Stimulated activated naive CD8-positive, alpha-beta T cell treated with anti-CD3 and anti-CD28 coated beads, Interleukin-15, amount 100 ng/mL, for 72 hours (primary cell): ENCODE results near the gene TCF4.

Experiments
- ATAC-seq: fragments of 150-1000 bp; cut with Tn5 transposase; 2 replicates; pipeline ENCODE4 v1.10.0; 2021; ENCODE audit warnings: mild to moderate bottlenecking, moderate library complexity
- DNase-seq, 2 donors: peaks; one replicate each; pipeline ENCODE4 v3.0.0; 2021 to 2022
- H3K27ac Mint-ChIP-seq, 2 donors: one replicate each; pipeline ENCODE4 v1.8.0; 2022; ENCODE audit warnings: mild to moderate bottlenecking in 2 of 2, mixed read lengths in 2 of 2, moderate library complexity in 2 of 2
- H3K27me3 Mint-ChIP-seq: one replicate; pipeline ENCODE4 v1.8.0; 2022; ENCODE audit warnings: mixed read lengths
- H3K4me1 Mint-ChIP-seq: one replicate; pipeline ENCODE4 v1.8.0; 2022; ENCODE audit warnings: mild to moderate bottlenecking, mixed read lengths
- H3K4me3 Mint-ChIP-seq, 2 donors: one replicate each; pipeline ENCODE4 v1.8.0; 2022; ENCODE audit warnings: mild to moderate bottlenecking in 2 of 2, mixed read lengths in 2 of 2, moderate library complexity in 1 of 2
- H3K9me3 Mint-ChIP-seq, 2 donors: one replicate each; pipeline ENCODE4 v1.8.0; 2022; ENCODE audit warnings: mixed read lengths in 2 of 2

TCF4 gene

GRCh38 chr18:55310044-55310676, 277.8 kb downstream of the TCF4 start:
- Mint-ChIP-seq H3K27me3 (no peaks in the 10 kb centered on the region), H3K9me3 (no peaks in the 10 kb centered on the region), H3K27ac (no peak overlapping the region), H3K4me1 (no peaks in the 10 kb centered on the region), H3K4me3 (no peak overlapping the region)
- ATAC-seq (no peak), DNase-seq (no peak)

GRCh38 chr18:55309249-55309648, 278.7 kb downstream of the TCF4 start:
- Mint-ChIP-seq H3K9me3 (no peaks in the 10 kb centered on the region), H3K4me3 (no peak overlapping the region), H3K4me1 (no peaks in the 10 kb centered on the region), H3K27me3 (no peaks in the 10 kb centered on the region), H3K27ac (no peak overlapping the region)
- DNase-seq (no peak), ATAC-seq (no peak)

- Mint-ChIP-seq H3K4me1 (no peaks in the 10 kb centered on the region), H3K27ac (no peak overlapping the region), H3K27me3 (no peaks in the 10 kb centered on the region), H3K9me3 (no peaks in the 10 kb centered on the region), H3K4me3 (no peak overlapping the region)
- ATAC-seq (no peak), DNase-seq (no peak)
These were observed 280.5 kb downstream of the TCF4 start for GRCh38 chr18:55307505-55307904.

GRCh38 chr18:55306359-55307024, 281.5 kb downstream of the TCF4 start:
- no peak overlapping the region for H3K27ac Mint-ChIP-seq
- ATAC-seq = no peak
- no peak for DNase-seq
- H3K9me3 Mint-ChIP-seq = no peaks in the 10 kb centered on the region
- H3K4me1 Mint-ChIP-seq = no peaks in the 10 kb centered on the region
- no peaks in the 10 kb centered on the region for H3K27me3 Mint-ChIP-seq
- no peak overlapping the region for H3K4me3 Mint-ChIP-seq

- H3K9me3 Mint-ChIP-seq = no peaks in the 10 kb centered on the region
- H3K27ac Mint-ChIP-seq = no peak overlapping the region
- no peak overlapping the region for H3K4me3 Mint-ChIP-seq
- no peaks in the 10 kb centered on the region for H3K4me1 Mint-ChIP-seq
- DNase-seq (no peak), ATAC-seq (no peak)
- H3K27me3 Mint-ChIP-seq = no peaks in the 10 kb centered on the region
These were observed 285.7 kb downstream of the TCF4 start for GRCh38 chr18:55302167-55302833.

DNA sequence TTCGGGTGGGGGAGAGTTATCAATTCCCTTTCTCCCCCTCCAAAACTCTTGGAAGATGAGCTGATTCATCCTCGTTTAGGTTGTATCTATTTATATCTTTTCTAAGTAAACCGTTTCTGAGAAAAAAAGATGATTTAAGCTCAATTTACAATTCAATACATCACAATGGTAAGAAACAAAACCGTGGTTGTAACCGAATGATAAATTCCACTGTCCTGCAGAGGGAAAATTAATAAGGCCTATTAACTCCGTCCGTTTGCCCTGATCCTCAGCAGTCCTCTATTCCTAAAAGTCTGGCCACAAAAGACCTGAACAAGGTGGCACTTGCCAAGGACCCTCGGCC, 286.2 kb downstream of the TCF4 start:
- DNase-seq = no peak
- H3K27me3 Mint-ChIP-seq = no peaks in the 10 kb centered on the region
- no peak overlapping the region for H3K27ac Mint-ChIP-seq
- no peaks in the 10 kb centered on the region for H3K9me3 Mint-ChIP-seq
- H3K4me1 Mint-ChIP-seq = no peaks in the 10 kb centered on the region
- H3K4me3 Mint-ChIP-seq = no peak overlapping the region
- no peak for ATAC-seq

DNA sequence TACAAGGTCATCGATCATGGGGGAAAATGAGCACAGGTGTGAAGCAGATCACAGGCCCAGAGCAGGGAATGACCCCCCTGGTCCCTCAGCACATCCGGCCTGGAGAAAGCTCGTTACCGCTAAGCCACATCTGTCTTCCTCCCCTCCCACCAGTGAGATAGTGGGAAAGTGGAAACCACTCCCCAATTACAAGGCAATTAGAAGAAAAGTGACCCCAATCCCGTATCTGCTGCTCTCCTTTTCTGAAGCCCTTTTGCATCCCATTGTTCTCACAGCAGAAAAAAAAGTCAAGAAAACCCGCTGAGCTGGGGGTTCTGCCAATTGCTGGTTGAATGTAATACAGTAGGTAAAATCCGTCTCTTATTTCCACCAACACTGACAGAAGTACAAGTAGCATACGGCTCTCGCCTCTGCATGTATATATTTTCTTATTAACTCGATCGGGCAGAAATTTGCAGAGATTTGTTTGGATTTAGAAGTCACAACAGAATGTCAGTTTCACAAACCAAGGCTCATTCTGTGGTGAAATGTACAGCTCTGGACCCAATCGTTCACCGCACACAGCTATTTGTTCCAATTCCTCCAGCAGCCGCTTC, 287.0 kb downstream of the TCF4 start:
- H3K4me3 Mint-ChIP-seq = no peak overlapping the region
- no peaks in the 10 kb centered on the region for H3K9me3 Mint-ChIP-seq
- H3K27ac Mint-ChIP-seq = no peak overlapping the region
- DNase-seq (no peak), ATAC-seq (no peak)
- H3K27me3 Mint-ChIP-seq = no peaks in the 10 kb centered on the region
- no peaks in the 10 kb centered on the region for H3K4me1 Mint-ChIP-seq

- no peaks in the 10 kb centered on the region for H3K9me3 Mint-ChIP-seq
- no peaks in the 10 kb centered on the region for H3K27me3 Mint-ChIP-seq
- ATAC-seq (no peak), DNase-seq (no peak)
- H3K4me1 Mint-ChIP-seq = no peaks in the 10 kb centered on the region
- H3K4me3 Mint-ChIP-seq = no peak overlapping the region
- H3K27ac Mint-ChIP-seq = no peak overlapping the region
These were observed 287.5 kb downstream of the TCF4 start for GRCh38 chr18:55300421-55300935.

DNA sequence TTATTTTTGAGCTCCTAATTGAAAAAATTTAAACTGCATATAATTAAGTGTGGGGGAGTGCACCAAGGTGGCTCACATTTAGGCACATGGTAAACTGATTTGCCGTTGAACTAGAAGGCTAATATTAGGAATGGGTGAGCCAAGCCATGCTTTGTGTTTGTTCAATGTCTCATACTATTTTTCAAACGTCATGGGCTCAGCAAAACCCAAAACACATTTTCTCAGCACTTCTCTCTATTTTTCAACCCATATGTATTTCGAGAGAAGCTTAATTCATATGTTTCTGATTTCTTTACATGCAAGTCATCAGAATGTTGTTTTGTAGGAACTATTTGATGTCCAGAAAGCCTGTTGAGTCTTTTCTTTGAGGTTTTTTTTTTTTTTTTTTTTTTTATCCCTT, 291.2 kb downstream of the TCF4 start:
- DNase-seq (no peak), ATAC-seq (no peak)
- Mint-ChIP-seq H3K27me3 (no peaks in the 10 kb centered on the region), H3K9me3 (no peaks in the 10 kb centered on the region), H3K27ac (no peak overlapping the region), H3K4me1 (no peaks in the 10 kb centered on the region), H3K4me3 (no peak overlapping the region)

- Mint-ChIP-seq H3K4me3 (no peak overlapping the region), H3K27me3 (no peaks in the 10 kb centered on the region), H3K27ac (no peak overlapping the region), H3K4me1 (no peaks in the 10 kb centered on the region), H3K9me3 (no peaks in the 10 kb centered on the region)
- ATAC-seq (no peak), DNase-seq (no peak)
These were observed 291.9 kb downstream of the TCF4 start for GRCh38 chr18:55296115-55296514.

GRCh38 chr18:55290898-55291297, 297.1 kb downstream of the TCF4 start:
- DNase-seq = no peak
- Mint-ChIP-seq H3K4me1 (no peaks in the 10 kb centered on the region), H3K9me3 (no peaks in the 10 kb centered on the region), H3K27ac (no peak overlapping the region), H3K4me3 (no peak overlapping the region), H3K27me3 (no peaks in the 10 kb centered on the region)
- ATAC-seq = no peak

DNA sequence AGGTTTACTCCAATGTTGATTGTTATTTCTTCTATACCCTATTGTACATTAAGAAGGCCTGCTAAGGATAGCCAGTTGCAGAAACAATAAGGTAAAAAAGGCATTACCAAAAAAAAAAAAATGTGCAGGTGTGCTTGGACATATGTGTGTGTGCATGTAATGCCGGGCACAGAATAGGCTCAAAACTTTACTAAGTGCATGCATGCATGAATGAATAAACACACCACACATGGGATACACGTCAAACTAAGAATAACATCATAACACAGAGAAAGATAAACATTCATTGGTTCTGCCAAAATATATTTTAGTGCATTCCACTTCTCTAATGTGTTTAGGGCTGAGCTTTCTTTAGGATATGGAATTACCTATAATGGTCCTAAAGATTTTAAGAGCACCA, 298.2 kb downstream of the TCF4 start:
- H3K27ac Mint-ChIP-seq = no peak overlapping the region

DNA sequence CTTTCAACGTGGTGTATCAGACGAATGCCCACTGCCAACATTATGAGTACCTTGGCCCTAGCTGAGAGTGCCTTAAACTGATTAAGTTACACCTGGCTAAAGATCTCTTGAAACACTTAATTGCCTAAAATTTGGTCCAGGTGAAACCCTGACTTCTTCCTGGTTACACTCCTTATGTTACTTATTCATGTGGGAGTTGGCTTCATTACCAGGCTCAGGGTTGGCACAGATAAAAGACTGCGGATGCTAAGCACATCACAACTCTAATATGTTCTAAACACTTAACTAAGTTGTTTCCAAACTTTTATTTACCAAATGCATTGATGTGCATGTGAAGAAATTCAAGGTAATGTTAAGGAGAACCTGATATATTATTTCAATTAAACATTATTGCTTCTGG, 298.9 kb downstream of the TCF4 start:
- ATAC-seq (no peak), DNase-seq (no peak)
- Mint-ChIP-seq H3K4me3 (no peak overlapping the region), H3K27ac (no peak overlapping the region), H3K4me1 (no peaks in the 10 kb centered on the region), H3K27me3 (no peaks in the 10 kb centered on the region), H3K9me3 (no peaks in the 10 kb centered on the region)

More for the DNA sequence above, 298.2 kb downstream of the TCF4 start:
- Mint-ChIP-seq H3K4me1 (no peaks in the 10 kb centered on the region), H3K4me3 (no peak overlapping the region), H3K9me3 (no peaks in the 10 kb centered on the region), H3K27me3 (no peaks in the 10 kb centered on the region)
- ATAC-seq = no peak
- DNase-seq = no peak

GRCh38 chr18:55287935-55288868, 299.8 kb downstream of the TCF4 start:
- Mint-ChIP-seq H3K27ac (no peak overlapping the region), H3K4me3 (no peak overlapping the region), H3K27me3 (no peaks in the 10 kb centered on the region), H3K4me1 (no peaks in the 10 kb centered on the region), H3K9me3 (no peaks in the 10 kb centered on the region)
- DNase-seq (no peak), ATAC-seq (no peak)

GRCh38 chr18:55287149-55287806, 300.7 kb downstream of the TCF4 start:
- H3K4me1 Mint-ChIP-seq = no peaks in the 10 kb centered on the region
- ATAC-seq (no peak), DNase-seq (no peak)
- no peak overlapping the region for H3K27ac Mint-ChIP-seq
- H3K27me3 Mint-ChIP-seq = no peaks in the 10 kb centered on the region
- no peak overlapping the region for H3K4me3 Mint-ChIP-seq
- H3K9me3 Mint-ChIP-seq = no peaks in the 10 kb centered on the region
